BLaER1 treated with 17β-estradiol and CSF1 and Interleukin-3, amounts not matched to agents 10 nM and 100 nM (cell line): ENCODE results near the gene CACNA1F.

Experiments
- H3K27ac ChIP-seq, 11 experiments: shearing (Covaris generic); formaldehyde crosslinking; 2 replicates each; pipeline ENCODE4 v1.8.1; 2022
- H3K27me3 ChIP-seq, 11 experiments: shearing (Covaris generic); formaldehyde crosslinking; 2 replicates each; pipeline ENCODE4 v1.8.1; 2022
- H3K36me3 ChIP-seq, 11 experiments: shearing (Covaris generic); formaldehyde crosslinking; 2 replicates each; pipeline ENCODE4 v1.8.1; 2022
- H3K4me1 ChIP-seq, 10 experiments: shearing (Covaris generic); formaldehyde crosslinking; 2 replicates each; pipeline ENCODE4 v1.8.1; 2022
- H3K4me2 ChIP-seq, 11 experiments: shearing (Covaris generic); formaldehyde crosslinking; 2 replicates each; pipeline ENCODE4 v1.8.1; 2022
- H3K4me3 ChIP-seq, 10 experiments: shearing (Covaris generic); formaldehyde crosslinking; 2 replicates each; pipeline ENCODE4 v1.8.1; 2022
- H3K9ac ChIP-seq, 11 experiments: shearing (Covaris generic); formaldehyde crosslinking; 2 replicates each; pipeline ENCODE4 v1.8.1; 2022
- H3K9me3 ChIP-seq, 11 experiments: shearing (Covaris generic); formaldehyde crosslinking; replicated peaks in 1 of 11; 2 replicates each; pipeline ENCODE4 v1.8.1; 2022
- H4K20me1 ChIP-seq, 11 experiments: shearing (Covaris generic); formaldehyde crosslinking; 2 replicates each; pipeline ENCODE4 v1.8.1; 2022
- Cebpa-rat ChIP-seq, 11 experiments: shearing (Covaris generic); IDR thresholded peaks; 2 replicates each; pipeline ENCODE4 v1.8.1; 2022

The CACNA1F gene

DNA sequence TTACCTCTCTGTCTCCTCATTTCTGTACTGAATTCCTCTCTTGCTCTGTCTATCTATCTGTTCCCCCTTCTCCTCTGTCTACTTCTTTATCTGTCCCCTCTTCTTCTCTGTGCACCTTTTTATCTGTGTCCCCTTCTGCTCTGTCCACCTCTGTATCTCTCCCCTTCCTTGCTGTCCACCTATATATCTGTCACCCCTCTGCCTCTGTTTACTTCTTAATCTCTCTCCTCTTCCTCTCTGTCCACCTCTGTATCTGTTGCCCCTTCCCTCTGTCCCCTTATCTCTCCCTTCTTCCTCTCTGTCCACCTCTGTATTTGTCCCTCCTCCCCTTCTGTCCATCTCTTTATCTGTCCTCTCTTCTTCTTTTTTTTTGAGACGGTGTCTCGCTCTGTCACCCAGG lies 11.1 kb upstream of the CACNA1F start:
- Histone ChIP-seq H3K36me3 (peaks cover 14 to 69% (median 46%) of the 10 kb centered on the region in 11 experiments; a peak in 19 of 22 replicates), H3K9ac (no peak overlapping the region), H3K4me3 (no peak overlapping the region), H3K27ac (no peak overlapping the region), H3K9me3 (no peaks in the 10 kb centered on the region), H3K4me2 (no peak overlapping the region), H3K27me3 (peaks cover 33 to 82% (median 56%) of the 10 kb centered on the region in 11 experiments), H3K4me1 (peaks cover 0 to 31% (median 12%) of the 10 kb centered on the region in 10 experiments; a peak in 11 of 20 replicates), H4K20me1 (peaks cover 0 to 17% (median 0%) of the 10 kb centered on the region in 11 experiments; a peak in 9 of 22 replicates)
- TF ChIP-seq Cebpa-rat (IDR thresholded peaks at IDR 0.05): no peak

- H3K27ac ChIP-seq: peak overlapping the region in 1 of 11 experiments; percentile 4; a peak in 2 of 22 replicates
- no peaks in the 10 kb centered on the region for H3K9me3 ChIP-seq
- TF ChIP-seq Cebpa-rat (IDR thresholded peaks at IDR 0.05): no peak
- H3K9ac ChIP-seq: no peak overlapping the region
- peaks cover 14 to 60% (median 39%) of the 10 kb centered on the region in 11 experiments; a peak in 19 of 22 replicates for H3K36me3 ChIP-seq
- peaks cover 0 to 41% (median 15%) of the 10 kb centered on the region in 10 experiments; a peak in 11 of 20 replicates for H3K4me1 ChIP-seq
- peak overlapping the region in 2 of 11 experiments; percentile 5 to 41; a peak in 1 of 22 replicates for H3K4me2 ChIP-seq
- H3K4me3 ChIP-seq: no peak overlapping the region
- peaks cover 33 to 82% (median 56%) of the 10 kb centered on the region in 11 experiments for H3K27me3 ChIP-seq
- H4K20me1 ChIP-seq: peaks cover 0 to 17% (median 0%) of the 10 kb centered on the region in 11 experiments; a peak in 9 of 22 replicates
These were observed 10.0 kb upstream of the CACNA1F start for GRCh38 chrX:49243166-49243565.

GRCh38 chrX:49242545-49243066 lies 9.5 kb upstream of the CACNA1F start:
- Histone ChIP-seq H3K27ac (peak overlapping the region in 3 of 11 experiments; percentile 4 to 15 (median 12); a peak in 2 of 22 replicates), H3K27me3 (peaks cover 33 to 82% (median 56%) of the 10 kb centered on the region in 11 experiments), H3K36me3 (peaks cover 10 to 55% (median 35%) of the 10 kb centered on the region in 11 experiments; a peak in 19 of 22 replicates), H3K9me3 (no peaks in the 10 kb centered on the region), H3K4me1 (peaks cover 0 to 46% (median 19%) of the 10 kb centered on the region in 10 experiments; a peak in 14 of 20 replicates), H4K20me1 (peaks cover 0 to 14% (median 0%) of the 10 kb centered on the region in 11 experiments; a peak in 9 of 22 replicates), H3K4me3 (no peak overlapping the region), H3K9ac (no peak overlapping the region), H3K4me2 (peak overlapping the region in 3 of 11 experiments; percentile 5 to 41 (median 30); a peak in 4 of 22 replicates)
- TF ChIP-seq Cebpa-rat (IDR thresholded peaks at IDR 0.05): no peak

DNA sequence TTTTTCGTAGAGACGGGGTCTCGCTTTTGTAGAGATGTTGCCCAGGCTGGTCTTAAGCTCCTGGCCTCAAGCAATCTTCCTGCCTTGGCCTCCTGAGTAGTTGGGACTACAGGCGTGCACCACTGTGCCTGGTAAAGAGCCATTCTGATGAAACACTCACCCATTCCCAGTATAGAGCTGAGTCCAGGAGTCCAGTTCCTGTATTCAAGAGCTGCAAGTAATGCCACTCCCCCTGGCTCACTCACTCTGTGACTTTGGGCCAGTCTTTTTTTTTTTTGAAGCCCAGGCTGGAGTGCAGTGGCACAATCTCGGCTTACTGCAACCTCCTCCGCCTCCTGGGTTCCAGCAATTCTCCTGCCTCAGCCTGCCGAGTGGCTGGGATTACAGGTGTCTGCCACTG lies 5.6 kb upstream of the CACNA1F start:
- peaks cover 17 to 63% (median 37%) of the 10 kb centered on the region in 10 experiments; a peak in 19 of 20 replicates for H3K4me1 ChIP-seq
- no peak overlapping the region for H3K4me3 ChIP-seq
- peaks cover 11 to 54% (median 33%) of the 10 kb centered on the region in 11 experiments; a peak in 20 of 22 replicates for H3K27me3 ChIP-seq
- H4K20me1 ChIP-seq: peaks cover 0 to 11% (median 0%) of the 10 kb centered on the region in 11 experiments; a peak in 6 of 22 replicates
- H3K9me3 ChIP-seq: peaks cover 0 to 6% (median 0%) of the 10 kb centered on the region in 11 experiments; a peak in 4 of 22 replicates
- H3K9ac ChIP-seq: no peak overlapping the region; a peak in 1 of 22 replicates
- H3K4me2 ChIP-seq: peak overlapping the region in 5 of 11 experiments; percentile 67 to 86 (median 79); a peak in 8 of 22 replicates
- H3K27ac ChIP-seq: peak overlapping the region in 2 of 11 experiments; percentile 81 to 85; a peak in 3 of 22 replicates
- TF ChIP-seq Cebpa-rat (IDR thresholded peaks at IDR 0.05): no peak
- H3K36me3 ChIP-seq: peaks cover 0 to 20% (median 11%) of the 10 kb centered on the region in 11 experiments; a peak in 15 of 22 replicates

- H3K9ac ChIP-seq: peak overlapping the region in 8 of 11 experiments; percentile 5 to 83 (median 51); a peak in 10 of 22 replicates
- peaks cover 0 to 5% (median 0%) of the 10 kb centered on the region in 11 experiments; a peak in 4 of 22 replicates for H3K36me3 ChIP-seq
- peak overlapping the region in 5 of 10 experiments; percentile 5 to 62 (median 28); a peak in 6 of 20 replicates for H3K4me3 ChIP-seq
- H3K27ac ChIP-seq: peak overlapping the region in 10 of 11 experiments; percentile 25 to 88 (median 78); a peak in 19 of 22 replicates
- H3K4me2 ChIP-seq: peak overlapping the region; percentile 66 to 86 (median 75); a peak in 21 of 22 replicates
- peaks cover 0 to 38% (median 16%) of the 10 kb centered on the region in 11 experiments; a peak in 15 of 22 replicates for H3K27me3 ChIP-seq
- peak in 8 of 11 experiments; percentile 9 to 75 (median 54); a peak in 11 of 22 replicates for TF ChIP-seq Cebpa-rat (IDR thresholded peaks at IDR 0.05)
- peaks cover 0 to 6% (median 0%) of the 10 kb centered on the region in 11 experiments; a peak in 4 of 22 replicates for H3K9me3 ChIP-seq
- peaks cover 0 to 11% (median 0%) of the 10 kb centered on the region in 11 experiments; a peak in 4 of 22 replicates for H4K20me1 ChIP-seq
- H3K4me1 ChIP-seq: peaks cover 17 to 58% (median 30%) of the 10 kb centered on the region in 10 experiments; a peak in 19 of 20 replicates
These were observed 3.9 kb upstream of the CACNA1F start for GRCh38 chrX:49237060-49237459.

GRCh38 chrX:49233887-49234555 lies 881 bp upstream of the CACNA1F start:
- H3K27ac ChIP-seq: no peak overlapping the region
- no peak overlapping the region for H3K9ac ChIP-seq
- no peak overlapping the region for H3K4me2 ChIP-seq
- no peak for TF ChIP-seq Cebpa-rat (IDR thresholded peaks at IDR 0.05)
- peaks cover 0 to 23% (median 7%) of the 10 kb centered on the region in 11 experiments; a peak in 9 of 22 replicates for H3K9me3 ChIP-seq
- H4K20me1 ChIP-seq: no peaks in the 10 kb centered on the region
- peaks cover 17 to 37% (median 25%) of the 10 kb centered on the region in 10 experiments; a peak in 19 of 20 replicates for H3K4me1 ChIP-seq
- peaks cover 0 to 32% (median 16%) of the 10 kb centered on the region in 11 experiments; a peak in 14 of 22 replicates for H3K27me3 ChIP-seq
- no peak overlapping the region for H3K4me3 ChIP-seq
- H3K36me3 ChIP-seq: no peaks in the 10 kb centered on the region; a peak in 2 of 22 replicates

- no peaks in the 10 kb centered on the region for H3K36me3 ChIP-seq
- H3K27ac ChIP-seq: no peak overlapping the region
- peaks cover 0 to 29% (median 14%) of the 10 kb centered on the region in 11 experiments; a peak in 14 of 22 replicates for H3K27me3 ChIP-seq
- no peak overlapping the region for H3K4me2 ChIP-seq
- H4K20me1 ChIP-seq: no peaks in the 10 kb centered on the region
- H3K4me3 ChIP-seq: no peak overlapping the region
- TF ChIP-seq Cebpa-rat (IDR thresholded peaks at IDR 0.05): no peak
- peaks cover 0 to 28% (median 7%) of the 10 kb centered on the region in 11 experiments; a peak in 11 of 22 replicates for H3K9me3 ChIP-seq
- no peak overlapping the region for H3K9ac ChIP-seq
- H3K4me1 ChIP-seq: peaks cover 15 to 23% (median 17%) of the 10 kb centered on the region in 10 experiments; a peak in 19 of 20 replicates
These were observed 615 bp downstream of the CACNA1F start for GRCh38 chrX:49232525-49232924.

- H3K9ac ChIP-seq: no peak overlapping the region
- peaks cover 0 to 21% (median 11%) of the 10 kb centered on the region in 11 experiments; a peak in 14 of 22 replicates for H3K27me3 ChIP-seq
- no peak for TF ChIP-seq Cebpa-rat (IDR thresholded peaks at IDR 0.05)
- no peak overlapping the region for H3K27ac ChIP-seq
- H3K4me2 ChIP-seq: 0 out of 22 replicates have a peak overlapping the region, but pooled peaks of 1 of the 11 experiments have one; percentile 43
- H3K4me1 ChIP-seq: peaks cover 5 to 13% (median 7%) of the 10 kb centered on the region in 10 experiments; a peak in 17 of 20 replicates
- H4K20me1 ChIP-seq: no peaks in the 10 kb centered on the region
- H3K9me3 ChIP-seq: peaks cover 0 to 28% (median 7%) of the 10 kb centered on the region in 11 experiments; a peak in 11 of 22 replicates
- H3K4me3 ChIP-seq: no peak overlapping the region
- no peaks in the 10 kb centered on the region for H3K36me3 ChIP-seq
These were observed 1.7 kb downstream of the CACNA1F start for GRCh38 chrX:49231333-49232000.
